Measurements from ENCODE around the gene COL6A1.

GRCh38 chr21:46006547-46007491, 25.2 kb downstream of the COL6A1 start:
- no peak for TF ChIP-seq YY1 (IDR thresholded peaks at IDR 0.05; ENCODE audit: insufficient read depth, insufficient read length)
- no peak for TF ChIP-seq ZNF274 (IDR thresholded peaks at IDR 0.05; ENCODE audit: low read depth, low read length)
